ENCODE data around the gene AGAP1.

- TF ChIP-seq POLR2A (IDR thresholded peaks at IDR 0.05): no peak
- TF ChIP-seq, protein P1, sequence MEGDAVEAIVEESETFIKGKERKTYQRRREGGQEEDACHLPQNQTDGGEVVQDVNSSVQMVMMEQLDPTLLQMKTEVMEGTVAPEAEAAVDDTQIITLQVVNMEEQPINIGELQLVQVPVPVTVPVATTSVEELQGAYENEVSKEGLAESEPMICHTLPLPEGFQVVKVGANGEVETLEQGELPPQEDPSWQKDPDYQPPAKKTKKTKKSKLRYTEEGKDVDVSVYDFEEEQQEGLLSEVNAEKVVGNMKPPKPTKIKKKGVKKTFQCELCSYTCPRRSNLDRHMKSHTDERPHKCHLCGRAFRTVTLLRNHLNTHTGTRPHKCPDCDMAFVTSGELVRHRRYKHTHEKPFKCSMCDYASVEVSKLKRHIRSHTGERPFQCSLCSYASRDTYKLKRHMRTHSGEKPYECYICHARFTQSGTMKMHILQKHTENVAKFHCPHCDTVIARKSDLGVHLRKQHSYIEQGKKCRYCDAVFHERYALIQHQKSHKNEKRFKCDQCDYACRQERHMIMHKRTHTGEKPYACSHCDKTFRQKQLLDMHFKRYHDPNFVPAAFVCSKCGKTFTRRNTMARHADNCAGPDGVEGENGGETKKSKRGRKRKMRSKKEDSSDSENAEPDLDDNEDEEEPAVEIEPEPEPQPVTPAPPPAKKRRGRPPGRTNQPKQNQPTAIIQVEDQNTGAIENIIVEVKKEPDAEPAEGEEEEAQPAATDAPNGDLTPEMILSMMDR (IDR thresholded peaks at IDR 0.05): no peak
These were observed 484.2 kb downstream of the AGAP1 start for GRCh38 chr2:235978022-235978421.
